Fibroblast of mammary gland (primary cell): ENCODE measurements around the gene WNT7A.

Source experiments
- DNase-seq: peaks from one replicate; pipeline ENCODE4 v3.0.0-alpha.2; 2010; ENCODE audit warnings: low read depth
- H3K4me3 ChIP-seq: 2 replicates; pipeline ENCODE4 v1.5.1; 2011; ENCODE audit warnings: low read depth, mild to moderate bottlenecking, low read length, moderate library complexity; ENCODE audit not compliant: control insufficient read depth
- TF ChIP-seq, protein P1 (sequence below): conservative IDR thresholded peaks from 2 replicates; pipeline ENCODE4 v1.5.1; 2011; ENCODE audit warnings: low read depth, low read length, inconsistent platforms; ENCODE audit not compliant: control insufficient read depth, insufficient read depth

WNT7A gene

DNA sequence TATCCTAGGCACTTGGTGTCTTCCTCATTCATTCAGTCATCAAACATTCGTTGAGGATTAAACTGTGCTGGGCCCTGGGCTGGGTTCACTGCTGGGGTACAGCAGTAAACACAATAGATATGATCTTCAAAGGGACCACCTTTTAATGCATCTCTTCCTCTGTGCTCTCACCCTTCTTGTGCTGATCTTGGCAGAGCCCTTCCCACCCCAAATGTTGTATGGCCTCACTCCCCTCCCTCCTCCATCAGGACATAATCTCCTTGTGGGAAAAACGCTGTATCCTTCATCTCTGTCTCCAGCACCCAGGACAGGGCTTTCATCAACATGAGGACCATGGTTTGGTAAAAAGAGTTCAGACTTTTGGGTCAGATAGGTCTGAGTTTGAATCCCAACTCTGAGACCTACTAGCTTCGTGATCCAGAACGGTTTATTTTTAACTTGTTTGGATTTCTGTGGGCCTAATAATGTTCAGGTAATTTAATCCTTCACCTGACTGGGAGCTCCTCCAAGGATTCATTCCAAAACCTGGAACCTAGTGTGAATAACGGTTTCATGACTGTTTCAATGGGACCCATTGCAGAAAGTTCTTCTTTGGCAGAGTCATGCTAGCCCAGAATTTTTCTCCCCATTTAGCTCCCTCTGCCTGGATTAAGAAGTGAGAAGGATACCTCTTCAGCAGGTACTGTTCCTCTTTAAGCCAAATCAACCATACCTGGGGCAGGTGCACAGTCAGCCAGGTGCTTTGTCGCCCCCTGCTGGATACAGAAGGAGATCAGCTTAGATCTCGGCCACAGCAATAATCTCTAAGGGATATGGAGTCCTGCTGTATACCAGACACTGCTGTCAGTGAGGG lies 5.2 kb upstream of the WNT7A start:
- DNase-seq = peak; percentile 6
- no peak overlapping the region for H3K4me3 ChIP-seq
- TF ChIP-seq, protein P1, sequence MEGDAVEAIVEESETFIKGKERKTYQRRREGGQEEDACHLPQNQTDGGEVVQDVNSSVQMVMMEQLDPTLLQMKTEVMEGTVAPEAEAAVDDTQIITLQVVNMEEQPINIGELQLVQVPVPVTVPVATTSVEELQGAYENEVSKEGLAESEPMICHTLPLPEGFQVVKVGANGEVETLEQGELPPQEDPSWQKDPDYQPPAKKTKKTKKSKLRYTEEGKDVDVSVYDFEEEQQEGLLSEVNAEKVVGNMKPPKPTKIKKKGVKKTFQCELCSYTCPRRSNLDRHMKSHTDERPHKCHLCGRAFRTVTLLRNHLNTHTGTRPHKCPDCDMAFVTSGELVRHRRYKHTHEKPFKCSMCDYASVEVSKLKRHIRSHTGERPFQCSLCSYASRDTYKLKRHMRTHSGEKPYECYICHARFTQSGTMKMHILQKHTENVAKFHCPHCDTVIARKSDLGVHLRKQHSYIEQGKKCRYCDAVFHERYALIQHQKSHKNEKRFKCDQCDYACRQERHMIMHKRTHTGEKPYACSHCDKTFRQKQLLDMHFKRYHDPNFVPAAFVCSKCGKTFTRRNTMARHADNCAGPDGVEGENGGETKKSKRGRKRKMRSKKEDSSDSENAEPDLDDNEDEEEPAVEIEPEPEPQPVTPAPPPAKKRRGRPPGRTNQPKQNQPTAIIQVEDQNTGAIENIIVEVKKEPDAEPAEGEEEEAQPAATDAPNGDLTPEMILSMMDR = peak; percentile 48

DNA sequence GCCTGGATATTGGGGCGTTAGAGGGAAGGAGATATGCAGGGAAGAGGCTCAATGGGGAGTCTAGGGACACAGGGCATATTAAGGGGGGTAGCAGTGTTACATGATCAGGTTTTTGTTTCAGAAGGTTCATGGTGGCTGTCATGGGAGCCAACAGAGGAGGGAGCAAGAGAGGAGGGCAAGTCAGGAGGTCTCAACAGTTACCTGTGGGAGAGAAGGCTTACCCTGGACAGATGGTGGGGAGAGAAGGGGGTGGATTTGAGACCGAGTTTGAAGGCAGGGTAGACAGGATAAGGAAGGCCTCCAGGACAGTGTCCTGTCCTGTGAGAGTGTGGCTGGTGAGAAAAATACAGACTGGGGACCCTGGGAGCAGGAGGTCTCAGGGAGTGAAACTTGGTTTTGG lies 3.8 kb upstream of the WNT7A start:
- TF ChIP-seq, protein P1 = no peak
- H3K4me3 ChIP-seq = no peak overlapping the region
- no peak for DNase-seq

DNA sequence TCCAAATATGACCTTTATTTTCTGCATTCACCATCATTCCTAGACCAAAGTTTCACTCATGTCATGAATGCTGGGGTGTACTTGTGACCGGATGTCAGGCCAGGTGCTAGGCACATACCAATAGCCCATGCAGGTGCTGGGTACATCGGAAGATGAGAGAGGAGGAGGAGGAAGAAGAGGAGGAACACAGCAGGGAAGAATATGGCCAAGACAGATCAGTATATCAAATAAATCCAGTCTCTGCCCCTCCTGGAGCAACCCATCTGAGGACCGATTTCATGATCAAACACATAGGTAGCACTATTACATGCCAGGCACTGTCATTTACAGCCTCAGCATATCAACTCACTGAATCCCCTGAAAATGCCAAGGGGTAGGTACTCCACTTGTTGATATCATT lies 3.0 kb upstream of the WNT7A start:
- TF ChIP-seq, protein P1 = no peak
- no peak overlapping the region for H3K4me3 ChIP-seq
- no peak for DNase-seq

DNA sequence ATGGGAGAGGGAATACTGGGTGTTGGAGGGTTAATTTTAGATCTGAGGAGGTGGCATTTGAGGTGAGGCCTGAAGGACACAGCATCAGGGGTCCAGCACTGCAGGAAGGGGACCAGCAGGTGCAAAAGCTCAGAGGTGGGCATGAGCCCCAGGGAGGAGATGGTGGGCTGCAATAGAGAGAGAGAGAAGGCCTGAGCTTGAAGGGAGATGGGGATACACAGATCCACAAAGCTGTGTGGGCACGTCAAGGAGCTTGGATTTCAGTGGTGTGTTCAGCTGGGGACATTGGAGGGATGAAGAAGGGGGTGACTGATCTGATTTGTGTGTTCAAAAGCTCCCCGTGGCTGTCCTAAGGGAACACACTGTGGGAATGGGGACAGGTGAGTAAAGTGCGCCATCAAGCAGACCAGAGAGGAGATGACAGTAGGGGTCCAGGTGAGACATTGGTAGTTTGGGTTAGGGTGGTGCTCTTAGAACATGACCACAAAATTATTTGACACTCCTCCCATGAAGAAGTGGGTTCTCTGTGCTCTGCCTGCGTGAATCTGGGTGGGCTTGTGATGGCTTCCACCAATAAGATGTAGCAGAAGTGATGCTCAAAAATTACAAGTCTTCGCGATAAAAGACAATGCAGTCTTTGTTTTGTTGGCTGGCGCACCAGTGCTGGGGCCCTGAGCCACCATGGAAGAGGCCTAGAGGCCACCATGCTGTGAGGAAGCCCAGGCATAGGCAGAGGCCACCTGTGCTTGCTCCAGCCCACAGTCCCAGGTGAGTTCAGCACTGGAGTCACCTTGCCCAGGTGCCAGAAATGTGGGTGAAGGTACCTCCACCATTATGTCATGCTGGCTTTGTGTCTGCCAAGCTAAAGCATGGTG lies 1.9 kb upstream of the WNT7A start:
- H3K4me3 ChIP-seq = no peak overlapping the region
- no peak for DNase-seq
- TF ChIP-seq, protein P1 = no peak

DNA sequence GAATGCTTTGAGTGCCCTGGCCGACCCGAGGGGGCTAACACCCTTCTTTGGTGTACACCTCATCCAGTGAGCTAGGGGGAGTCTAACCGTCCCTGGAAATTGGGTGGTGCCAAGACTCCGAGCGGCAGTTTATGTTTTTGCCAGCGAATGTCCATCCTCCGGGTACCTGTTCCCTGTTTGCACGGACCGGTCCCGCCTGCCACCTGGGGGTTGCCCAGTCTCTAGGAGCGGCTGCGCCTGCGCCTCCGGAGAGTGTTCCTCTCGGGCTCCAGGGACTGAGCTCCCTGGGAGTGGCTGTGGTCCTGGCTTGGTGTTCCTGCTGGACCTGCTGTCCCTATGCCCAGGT lies 913 bp upstream of the WNT7A start:
- no peak for DNase-seq
- H3K4me3 ChIP-seq = no peak overlapping the region
- TF ChIP-seq, protein P1 = no peak

DNA sequence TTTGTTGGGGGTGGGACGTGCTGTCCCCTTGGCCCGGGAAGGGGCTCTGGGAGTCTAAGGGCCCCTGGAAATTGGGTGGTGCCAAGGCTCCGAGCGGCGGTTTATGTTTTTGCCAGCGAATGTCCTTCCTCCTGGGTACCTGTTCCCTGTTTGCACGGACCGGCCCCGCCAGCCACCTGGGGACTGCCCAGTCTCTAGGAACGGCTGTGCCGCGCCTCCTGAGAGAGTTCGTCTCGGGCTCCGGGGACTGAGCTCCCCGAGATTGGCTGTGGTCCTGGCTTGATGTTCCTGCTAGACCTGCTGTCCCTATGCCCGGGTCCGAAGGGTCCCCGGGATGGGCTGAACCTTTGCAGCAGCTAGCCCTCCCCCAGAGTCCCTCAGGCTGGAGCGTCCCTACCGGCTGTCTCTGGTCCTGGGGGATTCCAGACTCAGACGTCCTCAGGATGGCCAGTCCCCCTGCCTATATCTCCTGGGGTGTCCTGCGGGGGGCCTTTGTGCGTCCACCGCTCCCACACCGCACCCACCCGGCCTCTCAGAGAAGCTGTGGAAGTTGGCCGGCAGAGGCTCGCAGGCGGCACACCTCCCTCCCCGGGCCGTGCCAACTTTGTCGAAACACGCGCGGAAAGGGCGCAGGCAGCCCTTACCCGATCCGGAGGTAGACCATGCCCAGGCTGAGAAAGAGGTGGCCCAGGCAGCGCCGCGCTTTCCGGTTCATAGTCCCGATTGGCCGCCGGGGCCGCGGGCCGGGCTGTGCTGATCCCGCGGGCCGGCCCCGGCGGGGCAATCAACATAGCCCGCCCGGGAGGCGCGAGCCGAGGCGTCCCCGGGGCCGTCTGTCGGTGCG lies 547 bp downstream of the WNT7A start:
- TF ChIP-seq, protein P1 = no peak
- no peak overlapping the region for H3K4me3 ChIP-seq
- no peak for DNase-seq
